Measurements from ENCODE around the gene RBM4B.
"Not testable (repeated sequence)": the region's sequence is repeated elsewhere in the genome, so short reads cannot be mapped to it uniquely, and the experiment has no call there.

Gene RBM4B

GRCh38 chr11:66659763-66660162 lies 17.9 kb downstream of the RBM4B start:
- H3K27me3 ChIP-seq (ENCODE audit: control insufficient read depth, insufficient read depth, low read length): no peaks in the 10 kb centered on the region
- no peaks in the 10 kb centered on the region for H3K4me1 ChIP-seq (ENCODE audit: control insufficient read depth, insufficient read depth, low read length)
- H3K27ac ChIP-seq (ENCODE audit: low read depth, low read length): no peak overlapping the region
- H3K9me3 ChIP-seq (ENCODE audit: control insufficient read depth, insufficient read depth, low read length): no peaks in the 10 kb centered on the region
- H3K9ac ChIP-seq (ENCODE audit: low read depth, low read length): no peak overlapping the region
- peaks cover 56% of the 10 kb centered on the region for H3K36me3 ChIP-seq (ENCODE audit: control insufficient read depth, insufficient read depth, low read length)
- H3K4me3 ChIP-seq (ENCODE audit: low read depth, low read length): no peak overlapping the region

DNA sequence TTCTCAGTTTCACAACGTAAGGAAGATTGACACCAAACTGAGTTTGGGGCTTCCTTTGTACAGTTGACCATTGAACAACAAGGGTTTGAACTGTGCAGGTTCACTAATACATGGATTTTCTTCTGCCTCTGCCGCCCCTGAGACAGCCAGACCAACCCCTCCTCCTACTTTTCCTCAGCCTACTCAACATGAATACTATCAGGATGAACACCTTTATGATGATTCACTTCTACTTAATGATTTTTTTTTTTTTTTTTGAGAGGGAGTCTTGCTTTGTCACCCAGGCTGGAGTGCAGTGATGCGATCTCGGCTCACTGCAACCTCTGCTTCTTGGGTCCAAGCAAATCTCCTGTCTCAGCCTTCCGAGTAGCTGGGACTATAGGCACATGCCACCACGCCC lies 24.6 kb downstream of the RBM4B start:
- Histone ChIP-seq H3K4me3 (ENCODE audit: low read depth, low read length) (no peak overlapping the region), H3K9me3 (ENCODE audit: control insufficient read depth, insufficient read depth, low read length) (no peaks in the 10 kb centered on the region), H3K4me1 (ENCODE audit: control insufficient read depth, insufficient read depth, low read length) (no peaks in the 10 kb centered on the region), H3K27ac (ENCODE audit: low read depth, low read length) (no peak overlapping the region), H3K9ac (ENCODE audit: low read depth, low read length) (no peak overlapping the region), H3K27me3 (ENCODE audit: control insufficient read depth, insufficient read depth, low read length) (no peaks in the 10 kb centered on the region), H3K36me3 (ENCODE audit: control insufficient read depth, insufficient read depth, low read length) (peaks cover 70% of the 10 kb centered on the region)

DNA sequence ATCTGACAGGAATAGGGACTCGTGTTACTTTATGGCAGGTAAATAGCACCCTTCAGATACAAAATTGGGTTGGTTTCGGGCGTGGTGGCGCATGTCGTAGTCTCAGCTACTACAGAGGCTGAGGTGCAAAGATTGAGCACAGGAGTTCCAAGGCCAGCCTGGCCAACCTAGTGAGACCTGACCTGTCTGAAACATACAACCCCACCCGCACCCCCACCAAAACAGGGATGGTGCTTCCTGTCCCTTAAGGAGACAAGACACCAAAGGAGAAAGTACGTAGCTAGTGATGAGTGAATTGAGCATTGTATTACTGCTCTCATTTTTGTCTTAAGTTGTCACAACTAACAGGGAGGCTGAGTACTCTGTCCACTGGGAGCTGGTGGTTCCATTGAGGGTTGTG lies 25.0 kb downstream of the RBM4B start:
- H3K4me3 ChIP-seq (ENCODE audit: low read depth, low read length): no peak overlapping the region
- H3K9me3 ChIP-seq (ENCODE audit: control insufficient read depth, insufficient read depth, low read length): no peaks in the 10 kb centered on the region
- H3K27ac ChIP-seq (ENCODE audit: low read depth, low read length): no peak overlapping the region
- H3K27me3 ChIP-seq (ENCODE audit: control insufficient read depth, insufficient read depth, low read length): no peaks in the 10 kb centered on the region
- H3K36me3 ChIP-seq (ENCODE audit: control insufficient read depth, insufficient read depth, low read length): peaks cover 70% of the 10 kb centered on the region
- no peaks in the 10 kb centered on the region for H3K4me1 ChIP-seq (ENCODE audit: control insufficient read depth, insufficient read depth, low read length)
- H3K9ac ChIP-seq (ENCODE audit: low read depth, low read length): no peak overlapping the region

DNA sequence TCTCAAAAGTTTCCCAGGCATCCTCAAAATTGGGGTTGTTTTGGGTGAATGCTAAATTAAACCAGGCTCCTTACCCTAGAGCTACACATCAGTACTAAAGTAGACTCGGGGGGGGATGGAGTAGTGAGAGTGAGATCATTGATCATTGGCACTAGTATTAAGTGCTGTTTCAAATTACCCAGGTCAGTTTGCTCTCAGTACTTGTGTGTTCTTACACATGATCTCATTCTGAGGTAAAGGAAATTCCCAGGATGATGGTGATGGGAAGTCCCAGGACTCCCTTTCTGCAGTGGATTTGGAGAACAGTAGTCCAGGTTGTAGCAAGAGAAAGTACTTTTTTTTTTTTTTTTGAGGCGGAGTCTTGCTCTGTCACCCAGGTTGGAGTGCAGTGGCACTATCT lies 26.7 kb downstream of the RBM4B start:
- H3K27ac ChIP-seq (ENCODE audit: low read depth, low read length): no peak overlapping the region

GRCh38 chr11:66649903-66650302 lies 27.8 kb downstream of the RBM4B start:
- H3K36me3 ChIP-seq (ENCODE audit: control insufficient read depth, insufficient read depth, low read length): peaks cover 80% of the 10 kb centered on the region
- no peak overlapping the region for H3K27ac ChIP-seq (ENCODE audit: low read depth, low read length)
- H3K9me3 ChIP-seq (ENCODE audit: control insufficient read depth, insufficient read depth, low read length): no peaks in the 10 kb centered on the region
- H3K9ac ChIP-seq (ENCODE audit: low read depth, low read length): no peak overlapping the region
- H3K4me1 ChIP-seq (ENCODE audit: control insufficient read depth, insufficient read depth, low read length): no peaks in the 10 kb centered on the region; the same call in 1 of the 2 replicates
- no peak overlapping the region for H3K4me3 ChIP-seq (ENCODE audit: low read depth, low read length)
- H3K27me3 ChIP-seq (ENCODE audit: control insufficient read depth, insufficient read depth, low read length): no peaks in the 10 kb centered on the region

More for the DNA sequence above, 26.7 kb downstream of the RBM4B start:
- H3K36me3 ChIP-seq (ENCODE audit: control insufficient read depth, insufficient read depth, low read length): peaks cover 77% of the 10 kb centered on the region
- no peaks in the 10 kb centered on the region for H3K27me3 ChIP-seq (ENCODE audit: control insufficient read depth, insufficient read depth, low read length)
- H3K4me1 ChIP-seq (ENCODE audit: control insufficient read depth, insufficient read depth, low read length): no peaks in the 10 kb centered on the region
- no peaks in the 10 kb centered on the region for H3K9me3 ChIP-seq (ENCODE audit: control insufficient read depth, insufficient read depth, low read length)
- H3K4me3 ChIP-seq (ENCODE audit: low read depth, low read length): no peak overlapping the region
- H3K9ac ChIP-seq (ENCODE audit: low read depth, low read length): no peak overlapping the region

GRCh38 chr11:66646828-66647227 lies 30.9 kb downstream of the RBM4B start:
- Histone ChIP-seq H3K36me3 (ENCODE audit: control insufficient read depth, insufficient read depth, low read length) (peaks cover 91% of the 10 kb centered on the region), H3K27ac (ENCODE audit: low read depth, low read length) (no peak overlapping the region), H3K27me3 (ENCODE audit: control insufficient read depth, insufficient read depth, low read length) (no peaks in the 10 kb centered on the region), H3K9ac (ENCODE audit: low read depth, low read length) (no peak overlapping the region), H3K4me3 (ENCODE audit: low read depth, low read length) (no peak overlapping the region), H3K4me1 (ENCODE audit: control insufficient read depth, insufficient read depth, low read length) (peaks cover 2% of the 10 kb centered on the region; the same call in 1 of the 2 replicates), H3K9me3 (ENCODE audit: control insufficient read depth, insufficient read depth, low read length) (no peaks in the 10 kb centered on the region)

DNA sequence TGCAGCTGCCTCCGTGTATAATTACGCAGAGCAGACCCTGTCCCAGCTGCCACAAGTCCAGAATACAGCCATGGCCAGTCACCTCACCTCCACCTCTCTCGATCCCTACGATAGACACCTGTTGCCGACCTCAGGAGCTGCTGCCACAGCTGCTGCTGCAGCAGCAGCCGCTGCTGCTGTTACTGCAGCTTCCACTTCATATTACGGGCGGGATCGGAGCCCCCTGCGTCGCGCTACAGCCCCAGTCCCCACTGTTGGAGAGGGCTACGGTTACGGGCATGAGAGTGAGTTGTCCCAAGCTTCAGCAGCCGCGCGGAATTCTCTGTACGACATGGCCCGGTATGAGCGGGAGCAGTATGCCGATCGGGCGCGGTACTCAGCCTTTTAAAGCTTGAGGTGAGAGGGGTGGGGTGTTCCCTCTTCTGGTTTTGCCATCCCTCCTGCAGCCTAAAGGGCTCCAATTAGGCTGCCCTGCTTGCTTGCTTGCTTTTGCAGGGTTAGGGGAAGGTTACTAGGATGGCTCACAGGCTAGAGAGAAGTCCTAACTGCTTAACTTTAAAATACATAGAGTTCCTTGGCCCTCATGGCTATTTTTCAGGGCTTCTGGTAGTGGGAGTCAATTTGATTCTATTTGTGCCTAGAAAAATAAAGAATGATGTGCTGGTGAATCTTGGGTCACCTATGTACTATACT lies 33.8 kb downstream of the RBM4B start:
- H3K9me3 ChIP-seq (ENCODE audit: control insufficient read depth, insufficient read depth, low read length): no peaks in the 10 kb centered on the region
- no peaks in the 10 kb centered on the region for H3K27me3 ChIP-seq (ENCODE audit: control insufficient read depth, insufficient read depth, low read length)
- no peak overlapping the region for H3K9ac ChIP-seq (ENCODE audit: low read depth, low read length)
- 0 out of 2 replicates have a peak overlapping the region, but pooled peaks have one; percentile 7 for H3K4me3 ChIP-seq (ENCODE audit: low read depth, low read length)
- H3K4me1 ChIP-seq (ENCODE audit: control insufficient read depth, insufficient read depth, low read length): peaks cover 23% of the 10 kb centered on the region
- no peak overlapping the region for H3K27ac ChIP-seq (ENCODE audit: low read depth, low read length)
- H3K36me3 ChIP-seq (ENCODE audit: control insufficient read depth, insufficient read depth, low read length): peaks cover 93% of the 10 kb centered on the region

DNA sequence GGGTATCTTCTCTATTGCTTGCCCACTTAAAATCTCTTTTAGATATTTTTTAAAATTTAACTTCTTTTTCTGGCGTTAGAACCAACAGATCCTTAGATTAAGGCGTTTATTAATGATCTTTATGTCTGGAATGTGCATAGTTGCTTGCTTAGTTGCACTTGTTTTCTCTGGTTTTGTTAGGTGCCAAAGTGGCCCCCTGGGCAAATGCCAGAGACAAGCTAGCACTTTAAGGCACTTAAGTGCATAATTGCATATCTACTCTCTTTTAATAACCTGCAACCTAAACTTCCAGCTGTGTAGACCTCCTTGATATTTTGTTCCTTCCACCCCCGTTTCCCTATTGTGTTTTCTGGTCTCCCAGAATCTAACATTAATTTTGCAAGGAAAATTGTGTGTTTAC lies 35.9 kb downstream of the RBM4B start:
- no peak overlapping the region for H3K27ac ChIP-seq (ENCODE audit: low read depth, low read length)
- peaks cover 75% of the 10 kb centered on the region for H3K36me3 ChIP-seq (ENCODE audit: control insufficient read depth, insufficient read depth, low read length)
- H3K4me1 ChIP-seq (ENCODE audit: control insufficient read depth, insufficient read depth, low read length): peaks cover 32% of the 10 kb centered on the region

DNA sequence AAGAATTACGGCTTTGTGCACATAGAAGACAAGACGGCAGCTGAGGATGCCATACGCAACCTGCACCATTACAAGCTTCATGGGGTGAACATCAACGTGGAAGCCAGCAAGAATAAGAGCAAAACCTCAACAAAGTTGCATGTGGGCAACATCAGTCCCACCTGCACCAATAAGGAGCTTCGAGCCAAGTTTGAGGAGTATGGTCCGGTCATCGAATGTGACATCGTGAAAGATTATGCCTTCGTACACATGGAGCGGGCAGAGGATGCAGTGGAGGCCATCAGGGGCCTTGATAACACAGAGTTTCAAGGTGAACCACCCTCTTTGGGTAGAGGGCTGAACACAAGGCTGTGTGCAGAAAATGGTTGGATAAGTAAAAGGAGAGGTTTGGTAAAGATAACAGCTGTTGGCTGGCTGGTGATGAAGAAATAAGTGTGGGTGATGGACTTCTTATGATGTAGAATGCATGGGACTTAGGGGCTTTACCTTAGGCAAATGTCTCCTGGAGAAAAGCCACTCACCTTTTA lies 37.8 kb downstream of the RBM4B start:
- H3K4me1 ChIP-seq (ENCODE audit: control insufficient read depth, insufficient read depth, low read length): peaks cover 32% of the 10 kb centered on the region
- H3K9ac ChIP-seq (ENCODE audit: low read depth, low read length); H3K27me3 ChIP-seq (ENCODE audit: control insufficient read depth, insufficient read depth, low read length); H3K9me3 ChIP-seq (ENCODE audit: control insufficient read depth, insufficient read depth, low read length); H3K27ac ChIP-seq (ENCODE audit: low read depth, low read length): not testable (repeated sequence)
- H3K4me3 ChIP-seq (ENCODE audit: low read depth, low read length): peak overlapping the region; percentile 97
- peaks cover 64% of the 10 kb centered on the region for H3K36me3 ChIP-seq (ENCODE audit: control insufficient read depth, insufficient read depth, low read length)

More for the DNA sequence above, 35.9 kb downstream of the RBM4B start:
- no peaks in the 10 kb centered on the region for H3K27me3 ChIP-seq (ENCODE audit: control insufficient read depth, insufficient read depth, low read length)
- no peaks in the 10 kb centered on the region for H3K9me3 ChIP-seq (ENCODE audit: control insufficient read depth, insufficient read depth, low read length)
- H3K9ac ChIP-seq (ENCODE audit: low read depth, low read length): no peak overlapping the region
- peak overlapping the region; percentile 97 for H3K4me3 ChIP-seq (ENCODE audit: low read depth, low read length)

DNA sequence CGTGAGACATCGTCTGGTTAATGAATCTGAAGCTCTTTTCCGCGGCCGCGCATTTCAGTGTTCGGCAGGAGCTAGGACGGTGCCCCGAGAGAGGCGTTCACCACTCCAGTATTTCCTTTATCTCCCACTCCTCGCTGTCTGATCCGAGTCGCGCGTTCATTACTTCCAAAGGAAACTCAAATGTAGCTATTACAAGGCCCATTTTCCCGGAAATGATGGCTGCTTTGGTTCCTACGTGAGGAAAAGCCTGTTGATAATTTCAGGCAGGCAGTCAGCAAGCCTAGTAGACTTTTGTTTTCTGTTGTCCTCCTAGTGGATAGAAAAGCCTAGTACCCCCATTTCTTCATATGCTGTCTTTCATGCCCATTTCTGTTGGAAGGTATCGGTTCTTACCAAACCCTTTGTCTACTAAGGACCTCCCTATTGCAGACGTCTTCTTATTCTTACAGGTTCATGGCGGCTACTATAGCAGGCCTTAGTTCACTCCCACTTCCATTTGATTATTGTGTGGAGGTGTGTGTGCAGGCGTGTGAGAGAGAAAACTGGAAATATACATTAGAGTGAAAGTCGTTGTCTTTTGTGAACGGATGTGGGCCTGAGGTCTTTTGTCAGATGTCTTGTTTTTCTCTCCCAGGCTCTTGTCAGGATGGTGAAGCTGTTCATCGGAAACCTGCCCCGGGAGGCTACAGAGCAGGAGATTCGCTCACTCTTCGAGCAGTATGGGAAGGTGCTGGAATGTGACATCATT lies 38.4 kb downstream of the RBM4B start:
- peak overlapping the region; percentile 97 for H3K4me3 ChIP-seq (ENCODE audit: low read depth, low read length)
- H3K27ac ChIP-seq (ENCODE audit: low read depth, low read length): peak overlapping the region; percentile 96
- H3K27me3 ChIP-seq (ENCODE audit: control insufficient read depth, insufficient read depth, low read length): no peaks in the 10 kb centered on the region
- peak overlapping the region; percentile 100 for H3K9ac ChIP-seq (ENCODE audit: low read depth, low read length)
- peaks cover 32% of the 10 kb centered on the region for H3K4me1 ChIP-seq (ENCODE audit: control insufficient read depth, insufficient read depth, low read length)
- H3K36me3 ChIP-seq (ENCODE audit: control insufficient read depth, insufficient read depth, low read length): peaks cover 63% of the 10 kb centered on the region
- H3K9me3 ChIP-seq (ENCODE audit: control insufficient read depth, insufficient read depth, low read length): no peaks in the 10 kb centered on the region

All from HUES48 (cell line).